ENCODE data around the gene ACKR4.

GRCh38 chr3:132570016-132570415 is 27.1 kb upstream of the ACKR4 start:
- TF ChIP-seq EZH2 (IDR thresholded peaks at IDR 0.05; ENCODE audit: insufficient read depth, poor library complexity, severe bottlenecking) (no peak), EZH2phosphoT487 (IDR thresholded peaks at IDR 0.05; ENCODE audit: insufficient read depth, low read depth) (no peak)
